CMK (cell line): ENCODE measurements around the gene H3-3A.

Experiments
- DNase-seq: peaks from one replicate; pipeline ENCODE4 v3.0.0-alpha.2; 2010; ENCODE audit warnings: low read depth

The H3-3A gene

DNA sequence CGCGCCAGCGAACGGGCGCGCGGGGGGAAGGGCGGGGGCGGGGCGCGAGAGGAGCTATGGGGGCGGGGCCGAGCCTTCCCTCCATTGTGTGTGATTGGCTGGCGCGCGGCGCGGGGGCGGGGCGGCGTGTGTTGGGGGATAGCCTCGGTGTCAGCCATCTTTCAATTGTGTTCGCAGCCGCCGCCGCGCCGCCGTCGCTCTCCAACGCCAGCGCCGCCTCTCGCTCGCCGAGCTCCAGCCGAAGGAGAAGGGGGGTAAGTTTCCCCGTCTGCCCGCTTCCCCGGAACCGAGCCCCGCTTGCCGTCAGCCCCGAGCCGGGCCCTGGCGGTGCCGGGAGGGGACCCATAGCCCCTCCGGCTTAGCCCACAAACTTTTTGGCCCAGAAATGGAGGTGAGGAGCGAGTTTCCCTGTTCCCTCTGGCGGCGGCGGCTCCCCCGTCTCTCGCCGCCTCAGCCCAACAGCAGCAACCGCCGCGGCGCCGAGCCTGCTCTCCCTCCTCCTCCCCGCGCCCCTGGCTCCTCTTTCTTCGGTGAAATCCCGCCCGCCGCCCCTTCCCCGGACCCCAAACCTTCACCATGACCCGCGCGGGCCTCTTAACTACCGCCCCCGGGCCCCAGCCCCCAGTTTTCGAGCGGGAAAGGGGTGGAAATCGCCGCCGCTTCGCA is at the start of gene H3-3A:
TSS of gene H3-3A (plus strand) at position 159 of the 666 bp plus-strand sequence. CDS start 1,636 bp downstream, outside the sequence.
- peak; percentile 89 for DNase-seq

DNA sequence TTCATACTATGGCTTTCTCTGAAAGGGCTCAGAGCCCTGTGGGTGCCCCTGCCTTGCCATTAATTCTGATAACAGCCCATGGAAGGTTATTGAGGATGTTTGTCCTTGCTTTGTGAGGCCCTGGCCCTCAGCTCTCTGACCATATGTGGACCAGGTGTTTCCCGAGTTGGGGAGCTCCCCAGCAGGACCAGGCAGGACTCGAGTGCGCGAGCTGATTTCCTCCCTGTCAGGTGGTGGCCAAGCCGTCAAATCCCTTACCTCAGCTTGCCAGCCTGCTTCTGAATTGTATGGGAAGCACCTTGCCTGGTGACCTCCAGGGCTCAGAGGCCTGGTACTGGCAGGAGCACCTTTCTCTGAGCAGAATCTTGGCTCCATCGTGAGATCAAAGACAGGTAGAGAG is 45.4 kb upstream of the H3-3A start:
- DNase-seq: no peak

DNA sequence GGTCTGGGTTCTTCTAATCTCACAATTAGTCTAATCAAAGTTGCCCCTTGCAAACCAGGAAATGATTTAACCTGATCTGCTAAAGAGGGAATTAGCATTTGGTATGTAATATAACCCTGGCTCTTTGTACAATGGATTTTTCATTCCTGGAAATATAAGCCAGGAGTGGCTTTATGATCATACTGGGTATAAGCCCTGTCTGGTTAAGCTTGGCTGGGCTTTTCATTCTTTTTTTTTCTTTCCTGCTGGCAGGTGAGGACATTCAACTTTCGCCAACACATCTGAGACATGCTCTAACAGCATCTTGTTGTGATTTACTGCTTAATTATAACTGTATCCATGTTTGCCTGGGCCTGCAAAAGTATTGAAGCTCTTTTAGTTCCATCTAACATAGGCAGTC is 42.9 kb upstream of the H3-3A start:
- DNase-seq: no peak

DNA sequence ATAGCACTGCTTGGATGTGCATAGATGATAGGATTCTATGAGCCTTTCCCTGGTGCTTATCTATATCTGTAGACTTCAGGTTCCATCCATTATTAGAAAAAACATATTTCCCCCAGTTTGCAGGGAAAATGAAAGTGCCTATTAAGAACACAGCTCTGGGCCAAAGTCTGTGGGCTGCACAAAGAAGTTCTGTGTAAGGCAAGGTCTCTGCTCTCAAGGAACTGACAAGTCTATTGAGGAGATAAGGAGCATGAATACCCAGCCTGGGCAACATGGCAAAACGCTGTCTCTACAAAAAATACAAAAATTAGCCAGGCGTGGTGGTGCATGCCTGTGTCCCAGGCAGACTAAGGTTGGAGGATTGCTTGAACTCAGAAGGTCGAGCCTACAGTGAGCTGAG is 41.1 kb upstream of the H3-3A start:
- DNase-seq: no peak

DNA sequence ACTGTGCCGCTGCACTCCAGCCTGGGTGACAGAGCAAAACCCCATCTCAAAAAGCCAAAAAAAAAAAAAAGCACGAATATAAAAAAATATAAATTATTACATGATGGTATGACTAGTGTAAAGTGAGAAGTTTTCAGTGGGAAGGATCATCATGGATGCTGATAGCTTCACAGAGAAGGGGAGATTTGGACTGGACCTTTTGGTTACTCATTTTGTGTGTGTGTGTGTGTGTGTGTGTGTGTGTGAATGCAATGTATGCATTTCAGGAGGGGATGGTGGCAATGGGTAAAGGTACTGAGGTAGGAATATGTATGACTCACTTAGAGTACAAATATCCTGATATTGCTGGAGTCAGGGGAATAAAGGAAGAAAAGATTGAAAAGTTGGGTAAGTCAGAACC is 40.7 kb upstream of the H3-3A start:
- no peak for DNase-seq

DNA sequence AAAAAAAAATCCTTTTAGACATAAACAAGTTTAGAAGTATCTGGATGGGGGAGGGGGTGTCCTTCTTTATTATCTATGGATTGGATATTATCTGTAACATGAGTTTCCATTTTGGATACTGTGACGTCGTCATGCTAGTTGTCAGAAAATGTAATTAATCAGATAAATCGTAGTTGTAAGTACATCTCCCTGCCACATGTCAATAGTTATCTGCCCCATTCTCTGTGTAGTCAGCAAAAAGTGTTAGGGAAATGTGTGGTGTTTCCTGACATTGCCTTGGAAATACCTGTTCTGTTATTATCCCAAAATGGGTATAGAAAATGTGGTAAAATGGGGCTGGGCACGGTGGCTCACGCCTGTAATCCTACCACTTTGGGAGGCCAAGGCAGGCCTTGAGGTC is 38.8 kb upstream of the H3-3A start:
- no peak for DNase-seq

DNA sequence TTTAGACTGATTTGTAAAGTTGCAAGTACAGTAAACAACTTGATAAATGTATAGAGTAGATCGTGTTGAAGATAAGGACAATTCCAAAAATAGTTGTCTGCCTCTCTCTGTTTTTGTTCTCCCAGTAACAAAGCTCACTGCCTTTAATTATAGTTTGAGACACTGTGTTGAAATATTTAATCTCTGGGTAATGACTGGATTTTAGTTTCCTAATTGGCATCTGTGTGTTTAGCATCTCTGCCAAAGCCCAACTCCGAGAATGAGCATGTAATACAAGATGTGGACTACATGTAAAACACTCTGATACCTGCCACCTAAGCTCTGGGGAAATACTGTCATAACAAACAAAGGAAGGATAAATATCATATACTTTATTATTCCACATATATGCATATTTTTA is 35.7 kb upstream of the H3-3A start:
- DNase-seq: no peak

DNA sequence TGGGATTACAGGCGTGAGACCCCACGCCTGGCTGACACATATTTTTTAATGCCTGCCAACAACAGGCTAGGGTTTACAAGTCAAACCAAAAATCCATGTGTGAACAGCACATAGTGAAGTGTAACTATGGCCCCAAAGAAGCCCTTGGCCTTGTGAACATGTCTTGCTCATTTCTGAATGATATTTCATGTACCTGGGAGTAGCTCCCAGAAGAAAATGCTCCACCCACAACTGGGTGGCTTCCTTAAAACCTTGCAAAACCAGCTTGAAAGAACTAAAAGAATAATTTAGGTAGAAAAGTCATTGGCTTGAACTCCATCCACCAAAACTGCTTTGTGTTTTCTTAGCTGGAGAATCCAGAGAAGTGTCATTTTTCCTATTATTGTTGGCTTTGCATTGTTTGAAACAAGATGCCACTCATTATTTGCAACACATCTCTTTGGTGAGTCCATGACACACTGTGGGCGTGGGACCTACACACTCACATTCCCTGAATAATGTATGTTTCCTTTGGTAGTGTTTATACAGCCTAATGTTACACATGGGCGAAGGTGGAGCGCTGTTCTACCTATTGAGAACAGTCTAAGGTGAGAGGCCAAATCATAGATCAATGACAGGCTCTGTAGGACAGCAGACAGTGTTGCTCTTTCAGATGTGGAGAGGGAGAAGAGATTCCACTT is 34.8 kb upstream of the H3-3A start:
- DNase-seq: no peak

DNA sequence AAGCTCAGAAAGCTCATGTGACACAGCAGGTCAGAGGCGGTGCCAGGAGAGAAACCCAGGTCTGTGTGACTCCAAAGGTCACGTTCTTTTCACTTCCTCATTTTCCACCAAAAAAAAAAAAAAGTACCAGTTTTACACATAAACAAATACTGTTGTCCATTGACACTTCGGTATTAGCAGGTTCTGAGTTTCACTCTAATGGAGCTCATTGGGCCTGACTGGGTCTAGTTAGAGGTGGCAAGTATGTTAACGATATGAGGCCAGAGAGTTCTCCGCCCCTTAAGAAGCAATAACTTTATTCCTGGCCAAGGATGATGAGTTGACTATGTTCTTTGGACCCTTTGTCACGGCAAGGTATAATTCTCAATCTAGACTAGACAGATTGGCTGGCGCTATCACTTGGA is 33.4 kb upstream of the H3-3A start:
- DNase-seq: no peak

DNA sequence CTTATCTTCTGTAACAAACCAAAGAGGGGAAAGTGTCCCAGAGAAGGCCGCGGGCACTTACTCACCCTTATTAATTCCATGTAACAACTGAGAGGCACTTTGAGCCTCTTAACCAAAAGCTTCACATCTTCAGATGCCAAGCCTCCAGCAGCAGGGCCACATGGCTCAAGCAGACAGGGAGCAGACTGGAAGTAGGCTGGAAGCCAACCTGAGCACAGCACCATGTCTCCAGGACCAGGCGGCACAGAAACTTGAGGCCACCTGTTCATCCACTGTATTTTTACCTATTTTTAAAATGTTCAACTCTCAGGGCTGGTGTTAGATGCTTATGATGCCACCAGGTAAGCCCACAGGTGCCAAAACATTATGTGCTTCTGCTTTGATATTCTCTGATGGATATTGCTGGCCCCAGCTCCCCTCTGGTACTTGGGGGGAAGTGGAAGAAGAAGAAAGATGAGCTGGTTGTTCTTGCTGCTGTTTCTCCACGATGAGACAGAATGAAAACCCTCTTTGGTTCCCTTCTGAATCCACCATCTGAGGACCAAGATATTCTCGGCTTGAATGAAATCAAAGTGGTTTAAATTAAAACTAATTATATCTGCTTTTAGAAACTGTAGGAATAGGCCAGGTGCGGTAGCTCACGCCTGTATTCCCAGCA is 32.8 kb upstream of the H3-3A start:
- no peak for DNase-seq

DNA sequence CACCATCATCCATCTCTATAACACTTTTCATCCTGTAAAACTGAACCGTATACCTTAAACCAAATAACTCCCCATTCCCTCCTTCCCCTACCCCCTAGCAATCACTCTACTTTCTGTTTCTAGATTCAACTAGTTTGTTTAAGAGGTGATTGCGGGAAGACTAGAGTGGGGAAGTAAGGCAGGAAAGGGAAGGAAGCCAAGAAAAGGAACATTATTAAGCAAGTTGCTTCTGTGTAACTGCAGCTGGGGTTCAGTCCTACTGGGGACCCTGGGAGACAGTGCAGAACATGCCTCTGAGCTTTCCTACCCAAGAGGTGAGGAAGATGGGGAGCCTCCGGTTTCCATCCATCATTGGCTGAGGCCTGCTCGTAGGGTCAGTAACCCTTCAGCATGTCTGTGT is 28.9 kb upstream of the H3-3A start:
- no peak for DNase-seq

DNA sequence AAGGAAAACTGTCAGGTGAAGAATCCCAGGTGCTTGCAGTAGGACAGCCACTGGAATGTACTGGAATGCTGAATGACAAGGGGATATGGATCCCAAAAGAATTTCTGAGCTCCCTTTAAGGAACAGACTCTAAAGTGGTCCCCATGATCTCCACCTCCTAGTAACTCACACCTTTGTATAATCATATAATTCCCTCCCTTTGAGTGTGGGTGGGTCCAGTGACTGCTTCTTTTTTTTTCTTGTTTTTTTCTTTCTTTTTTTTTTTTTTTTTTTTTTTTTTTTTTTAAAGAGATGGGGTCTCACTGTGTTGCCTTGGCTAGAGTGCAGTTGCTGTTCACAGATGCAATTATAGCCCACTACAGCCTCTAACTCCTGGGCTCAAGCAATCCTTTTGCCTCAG is 28.5 kb upstream of the H3-3A start:
- no peak for DNase-seq

DNA sequence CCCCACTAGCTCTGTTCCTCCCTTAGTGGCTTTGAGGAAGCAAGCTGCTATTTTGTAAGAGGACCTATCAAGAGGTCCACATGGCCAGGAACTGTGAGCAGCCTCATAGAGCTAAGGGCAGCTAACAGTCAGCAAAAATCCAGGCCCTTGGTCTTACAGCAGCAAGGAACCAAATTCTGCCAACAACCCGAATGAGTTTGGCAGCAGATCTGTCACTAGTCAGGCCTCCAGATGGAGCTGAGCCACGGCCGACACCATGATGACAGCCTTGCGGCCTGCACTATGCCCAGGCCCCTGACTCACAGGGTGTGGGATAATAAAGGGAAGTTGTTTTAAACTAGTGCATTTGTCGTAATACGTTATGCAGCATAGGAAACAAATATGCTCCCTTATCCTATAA is 28.0 kb upstream of the H3-3A start:
- DNase-seq: peak; percentile 34

DNA sequence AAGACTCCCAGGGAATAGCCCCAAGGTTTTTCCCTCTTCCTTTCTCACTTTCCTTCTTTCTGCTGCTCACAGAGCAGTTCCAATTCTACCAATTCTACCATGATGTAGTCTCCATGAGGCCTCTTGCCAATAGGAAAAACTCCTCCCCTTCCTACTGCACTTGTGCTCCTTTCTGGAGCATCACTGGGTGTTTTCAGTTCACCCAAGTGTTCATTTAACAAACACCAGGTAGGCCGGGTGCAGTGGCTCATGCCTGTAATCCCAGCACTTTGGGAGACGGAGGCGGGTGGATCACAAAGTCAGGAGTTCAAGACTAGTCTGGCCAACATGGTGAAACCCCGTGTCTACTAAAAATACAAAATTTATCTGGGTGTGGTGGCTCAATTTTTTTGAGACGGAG is 26.6 kb upstream of the H3-3A start:
- no peak for DNase-seq

DNA sequence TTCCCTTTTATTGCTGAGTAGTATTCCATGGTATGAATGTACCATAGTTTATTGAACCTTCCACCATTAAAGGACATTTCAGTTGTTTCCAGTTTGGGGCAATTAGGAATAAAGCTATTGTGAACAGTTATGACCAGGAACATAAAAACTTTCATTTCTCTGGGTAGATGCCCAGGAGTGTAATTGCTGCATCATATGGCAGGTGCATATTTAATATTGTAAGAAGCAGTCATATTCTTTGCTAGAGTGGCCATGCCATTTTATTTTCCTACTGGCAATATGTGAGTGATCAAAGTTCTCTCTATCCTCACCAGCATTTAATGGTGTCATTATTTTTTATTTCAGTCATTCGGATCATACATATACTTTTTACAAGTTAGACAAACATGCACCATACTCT is 23.9 kb upstream of the H3-3A start:
- DNase-seq: no peak

DNA sequence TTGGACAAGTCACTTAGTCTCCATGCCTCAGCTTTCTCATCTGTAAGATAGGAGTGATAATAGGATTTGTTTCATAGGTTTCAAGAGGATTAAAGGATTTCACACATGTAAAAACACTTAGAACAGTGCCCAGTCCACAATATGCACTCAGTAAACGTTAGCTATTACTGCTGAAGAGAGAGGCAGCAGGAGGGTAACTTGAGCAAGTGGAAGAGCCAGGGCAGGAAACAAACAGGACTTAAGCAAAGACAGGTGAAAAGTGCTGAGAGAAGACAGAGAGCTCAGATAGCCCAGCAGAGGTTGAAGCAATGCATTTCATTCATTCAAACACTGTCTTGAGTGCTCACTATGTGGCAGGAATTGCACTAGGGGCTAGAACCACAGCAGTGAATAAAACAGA is 21.1 kb upstream of the H3-3A start:
- no peak for DNase-seq

DNA sequence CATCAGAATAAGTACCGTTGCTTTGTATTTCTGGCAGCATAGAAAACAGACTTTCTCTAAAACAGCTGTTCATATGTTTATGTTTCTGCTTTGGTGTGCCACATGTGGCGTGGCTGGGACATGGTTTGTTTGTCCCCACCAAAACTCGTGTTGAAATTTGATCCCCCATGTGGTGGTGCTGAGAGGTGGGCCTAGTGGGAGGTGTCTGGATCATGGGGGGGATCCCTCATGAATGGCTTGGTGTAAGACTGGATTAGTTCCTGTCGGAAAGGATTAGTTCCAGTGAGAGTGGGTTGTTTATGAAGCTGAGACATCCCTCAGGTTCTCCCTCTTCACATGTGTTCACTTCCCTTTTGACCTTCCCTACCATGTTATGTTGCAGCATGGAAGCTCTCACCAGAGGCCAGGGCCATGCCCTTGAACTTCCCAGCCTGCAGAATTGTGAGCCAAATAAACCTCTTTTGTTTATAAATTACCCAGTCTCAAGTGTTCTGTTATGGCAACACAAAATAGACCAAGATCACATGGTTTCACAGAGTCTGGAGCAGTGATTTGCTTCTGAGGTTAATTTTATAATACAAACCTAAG is 17.9 kb upstream of the H3-3A start:
- DNase-seq: no peak

DNA sequence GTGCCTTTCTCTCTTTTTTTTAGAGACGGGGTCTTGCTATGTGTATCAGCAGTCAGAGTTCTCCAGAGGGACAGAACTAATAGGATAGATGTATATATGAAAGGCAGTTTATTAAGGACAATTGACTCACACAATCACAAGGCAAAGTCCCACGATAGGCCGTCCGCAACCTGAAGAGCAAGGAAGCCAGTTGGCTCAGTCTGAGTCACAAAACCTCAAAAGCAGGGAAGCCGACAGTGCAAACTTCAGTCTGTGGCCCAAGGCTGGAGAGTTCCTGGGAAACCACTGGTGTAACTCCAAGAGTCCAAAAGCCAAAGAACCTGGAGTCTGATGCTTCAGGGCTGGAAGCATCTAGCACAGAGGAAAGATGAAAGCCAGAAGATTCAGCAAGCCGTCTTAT is 16.3 kb upstream of the H3-3A start:
- DNase-seq: no peak

DNA sequence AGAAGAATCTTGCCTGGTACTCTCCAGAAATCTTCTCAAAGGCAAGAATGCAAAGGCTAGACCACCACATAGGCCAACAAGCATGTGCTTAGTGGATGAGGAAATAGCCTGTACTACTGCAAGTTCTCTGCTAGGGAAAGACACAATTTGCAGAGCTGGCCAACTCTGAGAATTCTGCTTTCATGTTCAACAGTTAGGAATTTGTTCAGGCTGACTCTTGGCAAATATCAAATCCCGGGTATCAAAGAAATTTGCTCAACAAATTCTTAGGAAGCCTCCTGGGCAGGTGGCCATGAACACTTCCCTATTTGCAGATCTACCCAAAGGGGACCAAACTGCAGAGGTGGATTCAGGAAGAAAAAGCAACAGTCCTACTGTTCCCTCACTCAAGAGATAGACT is 15.0 kb upstream of the H3-3A start:
- DNase-seq: no peak

DNA sequence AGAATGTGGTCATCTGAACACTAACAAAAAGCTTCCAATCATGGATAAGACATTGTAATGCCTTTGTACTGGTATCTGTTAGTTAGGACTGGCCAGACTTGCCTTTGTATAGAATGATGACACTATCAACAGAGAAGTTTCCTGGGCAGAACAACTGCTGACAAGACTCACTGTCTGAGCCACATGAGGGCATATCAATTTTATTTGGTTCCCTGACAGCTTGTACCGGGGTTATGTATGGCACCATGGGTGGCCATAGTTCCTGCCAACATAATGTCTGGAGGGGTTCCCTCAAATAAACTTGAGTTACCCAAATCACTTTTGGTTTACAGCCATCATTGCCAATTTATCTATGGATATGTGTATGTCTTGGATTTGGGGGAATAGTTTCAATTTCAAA is 13.6 kb upstream of the H3-3A start:
- no peak for DNase-seq

DNA sequence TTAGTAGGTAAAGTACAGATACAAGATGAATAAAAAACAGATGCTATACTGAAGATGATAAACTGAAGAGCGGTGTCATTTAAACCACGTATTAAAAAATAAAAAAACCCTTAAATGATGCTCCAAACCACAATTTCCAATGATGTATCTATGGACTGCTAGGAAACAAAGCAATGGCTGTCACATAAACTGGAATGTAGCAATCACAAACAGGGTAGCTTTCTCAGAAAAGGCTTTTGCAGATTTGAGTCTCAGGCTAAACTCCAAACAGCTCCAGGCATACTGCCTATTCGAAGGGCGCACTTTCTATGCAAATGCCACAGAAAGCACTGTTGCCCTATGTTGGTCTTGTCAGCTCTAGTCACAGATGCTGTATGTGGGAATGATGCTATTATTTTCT is 12.4 kb upstream of the H3-3A start:
- DNase-seq: no peak

DNA sequence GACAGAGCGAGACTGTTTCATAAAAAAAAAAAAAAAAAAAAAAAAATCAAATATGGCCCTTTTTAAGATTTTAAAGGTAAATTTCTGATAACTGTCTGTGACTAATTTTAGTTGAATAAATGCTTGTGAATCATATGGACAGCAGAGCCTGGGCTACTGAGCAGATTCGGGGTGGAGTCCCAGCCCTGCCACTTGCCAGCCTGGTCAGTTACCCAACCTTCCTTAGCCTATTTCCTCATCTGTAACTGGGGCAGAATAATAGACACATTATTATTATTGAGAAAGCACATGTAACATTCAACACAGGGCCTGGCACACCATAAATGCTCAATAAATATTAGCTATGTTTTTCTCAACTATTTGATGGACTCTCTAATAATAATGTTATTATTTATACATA is 11.2 kb upstream of the H3-3A start:
- no peak for DNase-seq

DNA sequence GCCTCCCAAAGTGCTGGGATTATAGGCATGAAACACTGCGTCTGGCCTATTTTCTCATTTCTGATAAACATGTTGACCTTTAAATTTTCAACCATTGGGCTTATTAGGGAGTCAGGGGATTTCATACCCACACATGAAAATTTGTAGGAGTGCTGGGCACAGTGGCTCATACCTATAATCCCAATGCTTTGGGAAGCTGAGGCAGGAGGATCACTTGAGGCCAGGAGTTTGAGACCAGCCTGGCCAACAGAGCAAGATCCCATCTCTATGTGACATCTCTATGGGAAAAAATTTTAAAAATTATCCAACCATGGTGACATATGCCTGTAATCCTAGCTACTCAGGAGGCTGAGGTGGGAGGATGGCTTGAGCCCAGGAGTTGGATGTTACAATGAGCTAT is 10.5 kb upstream of the H3-3A start:
- no peak for DNase-seq
